GM23338 (cell line): ENCODE data around the gene GDF11. TPM values are rescaled to one million over a fixed set of nuclear protein-coding genes. Genes with fewer than 3 reads are reported as not detected.

Source experiments
- ATAC-seq: fragments of 200-7000 bp; cut with Tn5 transposase; 3 replicates; pipeline ENCODE4 v1.9.1; 2020
- DNase-seq: peaks from one replicate; pipeline ENCODE4 v3.0.0-alpha.2; 2015; ENCODE audit warnings: low spot score
- H2AFZ ChIP-seq: fragments of 200-600 bp; sonication (generic); 2 replicates; pipeline ENCODE4 v1.8.0; 2016; ENCODE audit warnings: antibody characterized with exemption, mild to moderate bottlenecking, moderate library complexity
- H3F3A ChIP-seq: fragments of 200-600 bp; sonication (generic); replicated peaks from 2 replicates; pipeline ENCODE4 v1.8.0; 2017; ENCODE audit warnings: antibody characterized with exemption, mixed run types, low read depth
- H3K27ac ChIP-seq: fragments of 200-600 bp; sonication (generic); 2 replicates; pipeline ENCODE4 v1.6.1; 2016; ENCODE audit warnings: low read depth
- H3K27me3 ChIP-seq: fragments of 200-600 bp; sonication (generic); 2 replicates; pipeline ENCODE4 v1.8.0; 2016; ENCODE audit warnings: mild to moderate bottlenecking, mixed run types, moderate library complexity; ENCODE audit not compliant: insufficient read depth
- H3K36me3 ChIP-seq: fragments of 200-600 bp; sonication (generic); 2 replicates; pipeline ENCODE4 v1.8.0; 2016; ENCODE audit warnings: mild to moderate bottlenecking; ENCODE audit not compliant: insufficient read depth
- H3K4me1 ChIP-seq: fragments of 200-600 bp; sonication (generic); 2 replicates; pipeline ENCODE4 v1.8.0; 2016; ENCODE audit warnings: mild to moderate bottlenecking, moderate library complexity; ENCODE audit not compliant: insufficient read depth
- H3K4me2 ChIP-seq: fragments of 200-600 bp; sonication (generic); 2 replicates; pipeline ENCODE4 v1.7.1; 2017; ENCODE audit warnings: mixed run types
- H3K4me3 ChIP-seq: fragments of 200-600 bp; sonication (generic); 2 replicates; pipeline ENCODE4 v1.6.1; 2016; ENCODE audit warnings: mixed run types
- H3K79me2 ChIP-seq: fragments of 200-600 bp; sonication (generic); replicated peaks from 2 replicates; pipeline ENCODE4 v1.8.0; 2017; ENCODE audit warnings: mild to moderate bottlenecking; ENCODE audit not compliant: insufficient read depth
- H3K9me2 ChIP-seq: fragments of 200-600 bp; sonication (generic); 2 replicates; pipeline ENCODE4 v1.8.0; 2017; ENCODE audit not compliant: insufficient read depth
- H4K20me1 ChIP-seq: fragments of 200-600 bp; sonication (generic); replicated peaks from 2 replicates; pipeline ENCODE4 v1.8.0; 2017; ENCODE audit warnings: mild to moderate bottlenecking; ENCODE audit not compliant: insufficient read depth
- H3K27ac Mint-ChIP-seq: 2 replicates; pipeline ENCODE4 v1.8.0; 2020; ENCODE audit warnings: inconsistent platforms, mild to moderate bottlenecking, moderate library complexity, mixed read lengths
- H3K27me3 Mint-ChIP-seq: 3 replicates; pipeline ENCODE4 v1.8.0; 2022; ENCODE audit warnings: low read depth, mild to moderate bottlenecking, moderate library complexity, mixed read lengths, inconsistent platforms; ENCODE audit not compliant: insufficient read depth, poor library complexity
- H3K36me3 Mint-ChIP-seq: 3 replicates; pipeline ENCODE4 v1.8.0; 2021; ENCODE audit warnings: low read depth, mild to moderate bottlenecking, inconsistent platforms, moderate library complexity, mixed read lengths
- H3K4me1 Mint-ChIP-seq: 3 replicates; pipeline ENCODE4 v1.8.0; 2020; ENCODE audit warnings: mild to moderate bottlenecking, inconsistent platforms, mixed read lengths
- H3K4me3 Mint-ChIP-seq: 3 replicates; pipeline ENCODE4 v1.8.0; 2021; ENCODE audit warnings: moderate library complexity, mild to moderate bottlenecking, inconsistent platforms, mixed read lengths
- H3K9me3 Mint-ChIP-seq: 3 replicates; pipeline ENCODE4 v1.8.0; 2020; ENCODE audit warnings: moderate library complexity, mild to moderate bottlenecking, inconsistent platforms, mixed read lengths
- CREB1 ChIP-seq: fragments of 250-450 bp; sonication (Bioruptor Pico); IDR thresholded peaks from 2 replicates; pipeline ENCODE4 v1.5.0; 2020; ENCODE audit warnings: low read depth, mild to moderate bottlenecking, moderate library complexity
- CTCF ChIP-seq, 2 experiments: fragments of 200-600 bp in 1 of 2; sonication (generic) in 1 of 2; conservative IDR thresholded peaks; 2 replicates each; pipeline versions ENCODE4 v1.5.1 to v1.6.1; 2016 to 2017; ENCODE audit warnings: antibody characterized with exemption in 2 of 2, low read depth in 2 of 2, mild to moderate bottlenecking in 2 of 2, moderate library complexity in 1 of 2
- ETS1 ChIP-seq: IDR thresholded peaks from 2 replicates; pipeline ENCODE4 v1.6.1; 2016; ENCODE audit warnings: antibody characterized with exemption
- EZH2 ChIP-seq: fragments of 200-600 bp; sonication (generic); IDR thresholded peaks from one replicate; pipeline ENCODE4 v1.8.0; 2017; ENCODE audit warnings: antibody characterized with exemption, mild to moderate bottlenecking, low read depth; ENCODE audit not compliant: unreplicated experiment
- EZH2phosphoT487 ChIP-seq: fragments of 200-600 bp; sonication (generic); IDR thresholded peaks from one replicate; pipeline ENCODE4 v1.8.1; 2018; ENCODE audit warnings: antibody characterized with exemption; ENCODE audit not compliant: unreplicated experiment
- JUNB ChIP-seq: IDR thresholded peaks from one replicate; pipeline ENCODE4 v1.6.1; 2016; ENCODE audit warnings: antibody characterized with exemption; ENCODE audit not compliant: unreplicated experiment
- NANOG ChIP-seq: IDR thresholded peaks from 2 replicates; pipeline ENCODE4 v1.6.1; 2016; ENCODE audit warnings: antibody characterized with exemption, borderline replicate concordance
- POLR2AphosphoS5 ChIP-seq: IDR thresholded peaks from 2 replicates; pipeline ENCODE4 v1.6.1; 2016; ENCODE audit warnings: antibody characterized with exemption, low read depth
- REST ChIP-seq: IDR thresholded peaks from one replicate; pipeline ENCODE4 v1.6.1; 2018; ENCODE audit warnings: antibody characterized with exemption; ENCODE audit not compliant: unreplicated experiment
- STAT1 ChIP-seq: IDR thresholded peaks from one replicate; pipeline ENCODE4 v1.6.1; 2016; ENCODE audit warnings: antibody characterized with exemption; ENCODE audit not compliant: unreplicated experiment
- ZNF114 ChIP-seq: fragments of 250-450 bp; sonication (Bioruptor Pico); IDR thresholded peaks from 2 replicates; pipeline ENCODE4 v1.5.0; 2020; ENCODE audit warnings: mild to moderate bottlenecking, moderate library complexity
- ZNF331 ChIP-seq: fragments of 250-450 bp; sonication (Bioruptor Pico); IDR thresholded peaks from 2 replicates; pipeline ENCODE4 v1.5.0; 2020; ENCODE audit warnings: low read depth, mild to moderate bottlenecking, moderate library complexity
- ZNF462 ChIP-seq: fragments of 250-450 bp; sonication (Bioruptor Pico); IDR thresholded peaks from 2 replicates; pipeline ENCODE4 v1.5.0; 2020; ENCODE audit warnings: mild to moderate bottlenecking, moderate library complexity
- polyA plus RNA-seq: library from polyadenylated mRNA; unstranded; fragments of >200 nt; fragmentation: Nextera tagmentation; extraction: Ambion mirVana; gene quantifications from 2 replicates; pipeline ENCODE4 v1.2.1, GENCODE V29; 2016
- total RNA-seq: library from RNA; depleted of rRNA; stranded (reverse); fragments of >200 nt; shearing (Covaris generic); gene quantifications from 2 replicates; pipeline ENCODE4 v1.2.3, GENCODE V29; 2014

Gene GDF11
- total and polyA plus RNA-seq, 2 experiments from 2014 or later: 3.7 to 12.5 TPM

GRCh38 chr12:55788546-55788945 is 45.6 kb downstream of the GDF11 start:
- no peak for DNase-seq

More at GRCh38 chr12:55788546-55788945, 45.6 kb downstream of the GDF11 start:
- H3K27me3 ChIP-seq: no peaks in the 10 kb centered on the region
- H3K36me3 Mint-ChIP-seq: peaks cover 85% of the 10 kb centered on the region
- 0 out of 2 replicates have a peak, but pooled peaks cover 8% of the 10 kb centered on the region for H3F3A ChIP-seq
- no peak overlapping the region for H3K27ac Mint-ChIP-seq
- no peaks in the 10 kb centered on the region for H3K9me3 Mint-ChIP-seq
- peaks cover 63% of the 10 kb centered on the region for H3K36me3 ChIP-seq
- H3K4me1 Mint-ChIP-seq: no peaks in the 10 kb centered on the region
- no peak overlapping the region for H3K4me3 Mint-ChIP-seq
- no peak overlapping the region for H3K27ac ChIP-seq
- H3K27me3 Mint-ChIP-seq: no peaks in the 10 kb centered on the region
- 0 out of 2 replicates have a peak, but pooled peaks cover 11% of the 10 kb centered on the region for H3K79me2 ChIP-seq
- TF ChIP-seq NANOG: no peak
- no peak for TF ChIP-seq EZH2phosphoT487
- TF ChIP-seq ZNF114: no peak
- TF ChIP-seq EZH2: no peak
- TF ChIP-seq ZNF331 (CRISPR knock-in tag): no peak
- TF ChIP-seq JUNB: no peak
- TF ChIP-seq REST: no peak
- no peak for TF ChIP-seq CTCF (conservative IDR thresholded peaks at IDR 0.05; ENCODE audit: low read depth in 2 of 2)
- no peak for TF ChIP-seq ETS1
- no peak for TF ChIP-seq STAT1
- TF ChIP-seq CREB1 (CRISPR knock-in tag): no peak
- no peak for TF ChIP-seq ZNF462 (CRISPR knock-in tag)
- no peak for TF ChIP-seq POLR2AphosphoS5
- H3K4me1 ChIP-seq: no peaks in the 10 kb centered on the region
- no peak for ATAC-seq
- H3K4me3 ChIP-seq: no peak overlapping the region
- H3K9me2 ChIP-seq: no peaks in the 10 kb centered on the region
- no peak overlapping the region for H2AFZ ChIP-seq
- no peak overlapping the region for H3K4me2 ChIP-seq
- H4K20me1 ChIP-seq: peaks cover 18% of the 10 kb centered on the region; the same call in 1 of the 2 replicates
